ENCODE data around the gene CES2. TPM values are rescaled to one million over a fixed set of nuclear protein-coding genes. Genes with fewer than 3 reads are reported as not detected.

The CES2 gene
- total and polyA plus RNA-seq, 9 donors, result 25.5 to 51.9 (median 38.9) TPM

GRCh38 chr16:66948837-66949225 lies 13.5 kb downstream of the CES2 start:
- TF ChIP-seq EP300 (IDR thresholded peaks at IDR 0.05), result no peak
- TF ChIP-seq CTCF (IDR thresholded peaks at IDR 0.05), result no peak
- no peak for TF ChIP-seq POLR2A (IDR thresholded peaks at IDR 0.05)
- peaks cover 3% of the 10 kb centered on the region for H3K4me1 ChIP-seq (ENCODE audit: insufficient read depth)
- H3K36me3 ChIP-seq, result no peaks in the 10 kb centered on the region
- H3K27ac ChIP-seq, result no peak overlapping the region
- peak overlapping the region; percentile 49 for H3K4me3 ChIP-seq
- H3K9me3 ChIP-seq, result no peaks in the 10 kb centered on the region
- no peak for DNase-seq
- H3K27me3 ChIP-seq, result no peaks in the 10 kb centered on the region
- intact Hi-C loops (cut with DNase I), result no loop called here
- 7 to 26% (median 8%) methylated on average over 21 of the region's 21 CpGs for WGBS, 3 donors

GRCh38 chr16:66949472-66949871 lies 14.2 kb downstream of the CES2 start:
- no peak for DNase-seq
- Histone ChIP-seq H3K4me1 (ENCODE audit: insufficient read depth) (peaks cover 3% of the 10 kb centered on the region), H3K27me3 (no peaks in the 10 kb centered on the region), H3K4me3 (no peak overlapping the region), H3K36me3 (no peaks in the 10 kb centered on the region), H3K27ac (no peak overlapping the region), H3K9me3 (no peaks in the 10 kb centered on the region)
- intact Hi-C loops (cut with DNase I), result no loop called here
- WGBS, 3 donors, result 73 to 78% (median 75%) methylated on average over 6 of the region's 6 CpGs
- no peak for TF ChIP-seq EP300 (IDR thresholded peaks at IDR 0.05)
- TF ChIP-seq POLR2A (IDR thresholded peaks at IDR 0.05), result no peak
- no peak for TF ChIP-seq CTCF (IDR thresholded peaks at IDR 0.05)

- Histone ChIP-seq H3K4me3 (no peak overlapping the region), H3K4me1 (ENCODE audit: insufficient read depth) (peaks cover 3% of the 10 kb centered on the region), H3K27me3 (no peaks in the 10 kb centered on the region), H3K27ac (no peak overlapping the region), H3K36me3 (no peaks in the 10 kb centered on the region), H3K9me3 (no peaks in the 10 kb centered on the region)
- intact Hi-C loops (cut with DNase I), result loop anchor here in 1 of 4 donors (5.0 kb wide), 1 partner anchor 207 kb away; the partner anchor contains the start of genes FBXL8 and TRADD
- WGBS, 3 donors, result 74 to 83% (median 77%) methylated on average over 2 of the region's 2 CpGs
- TF ChIP-seq POLR2A (IDR thresholded peaks at IDR 0.05), result no peak
- no peak for TF ChIP-seq CTCF (IDR thresholded peaks at IDR 0.05)
- no peak for TF ChIP-seq EP300 (IDR thresholded peaks at IDR 0.05)
- no peak for DNase-seq
These were observed 15.1 kb downstream of the CES2 start for GRCh38 chr16:66950437-66950836.

- 72 to 80% (median 74%) methylated on average over 4 of the region's 4 CpGs for WGBS, 3 donors
- Histone ChIP-seq H3K27me3 (no peaks in the 10 kb centered on the region), H3K27ac (no peak overlapping the region), H3K36me3 (no peaks in the 10 kb centered on the region), H3K9me3 (no peaks in the 10 kb centered on the region), H3K4me1 (ENCODE audit: insufficient read depth) (peaks cover 3% of the 10 kb centered on the region), H3K4me3 (no peak overlapping the region)
- intact Hi-C loops (cut with DNase I), result loop anchor here in 1 of 4 donors (5.0 kb wide), 1 partner anchor 206 kb away; the partner anchor contains the start of genes FBXL8 and TRADD
- TF ChIP-seq EP300 (IDR thresholded peaks at IDR 0.05) (no peak), POLR2A (IDR thresholded peaks at IDR 0.05) (no peak), CTCF (IDR thresholded peaks at IDR 0.05) (no peak)
- DNase-seq, result no peak
These were observed 15.9 kb downstream of the CES2 start for GRCh38 chr16:66950971-66951790.

All from ovary (tissue), 9 donors.